HG02973 (cell line): Measurements from ENCODE around the gene ERMARD.

Experiments used
- ATAC-seq: cut with Tn5 transposase; IDR thresholded peaks from one replicate; pipeline ENCODE4 v1.9.1; 2021; ENCODE audit warnings: moderate library complexity; ENCODE audit not compliant: unreplicated experiment

ERMARD gene

GRCh38 chr6:169824021-169824420, 72.6 kb downstream of the ERMARD start:
- no peak for ATAC-seq

DNA sequence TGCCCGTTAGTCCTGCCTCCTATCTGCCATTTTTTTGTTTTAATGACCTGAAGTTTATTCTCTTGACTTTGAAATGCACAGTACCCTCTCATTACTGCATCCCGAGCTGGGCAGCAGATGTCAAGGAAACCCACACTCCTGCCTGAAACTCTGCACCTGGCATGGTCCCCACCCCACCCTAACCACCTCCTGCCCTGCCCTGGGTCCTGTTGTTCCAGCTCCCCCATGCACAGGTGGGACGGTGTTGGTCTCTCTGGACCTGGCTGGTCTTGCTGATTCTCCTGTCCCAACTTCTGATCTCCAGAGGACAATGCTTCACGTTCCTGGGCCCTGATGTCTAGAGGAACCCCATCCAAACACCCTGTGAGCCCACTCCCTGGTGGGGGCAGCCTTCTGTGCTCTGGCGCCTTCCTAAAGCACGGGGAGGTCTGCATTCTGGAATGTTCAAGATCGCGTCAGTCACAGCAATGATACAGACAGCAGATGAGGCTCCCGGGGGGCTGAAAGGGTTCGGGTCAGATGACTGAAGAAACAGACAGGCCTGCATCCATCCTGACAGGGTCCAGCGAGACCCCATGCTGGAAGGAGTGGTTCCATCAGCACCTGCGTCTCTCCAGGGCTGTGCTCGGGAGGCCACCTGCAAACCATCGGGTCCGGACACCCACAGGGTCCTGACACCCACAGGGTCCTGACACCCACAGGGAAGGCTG, 73.6 kb downstream of the ERMARD start:
- no peak for ATAC-seq

DNA sequence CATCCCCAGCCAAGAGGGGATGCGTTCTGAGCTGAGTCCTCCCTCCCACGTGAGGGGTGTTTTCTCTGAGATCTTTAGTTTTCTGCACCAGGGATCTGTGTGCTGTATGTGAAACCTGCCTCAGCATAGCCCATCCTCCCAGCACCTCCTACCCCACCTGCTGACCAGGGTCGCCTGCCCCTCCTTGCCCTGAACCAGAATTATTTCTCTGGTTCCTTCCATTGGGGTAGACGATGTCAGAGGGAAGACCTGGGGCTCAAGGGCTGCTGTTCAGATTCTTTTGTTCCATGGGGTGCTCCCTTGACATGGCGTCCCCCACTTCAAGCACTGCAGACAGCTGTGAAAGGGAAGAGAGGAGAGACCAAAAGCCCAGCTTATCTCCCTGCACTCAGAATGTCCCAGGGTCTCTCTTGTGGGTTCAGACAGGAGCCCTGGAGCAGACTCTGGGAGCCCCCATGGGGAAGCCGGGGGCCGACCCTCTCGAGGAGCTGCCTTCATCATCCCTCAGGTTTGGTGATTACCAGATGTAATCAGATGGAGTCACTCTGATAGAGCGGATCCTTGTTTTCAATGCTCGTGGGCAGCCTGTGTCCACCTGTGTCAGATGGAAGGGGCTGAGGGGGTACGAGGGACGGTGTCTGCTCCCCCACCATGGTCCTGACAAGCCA, 74.3 kb downstream of the ERMARD start:
- no peak for ATAC-seq

- no peak for ATAC-seq
These were observed 75.3 kb downstream of the ERMARD start for GRCh38 chr6:169826697-169827096.

GRCh38 chr6:169827290-169827717, 75.9 kb downstream of the ERMARD start:
- ATAC-seq = no peak

DNA sequence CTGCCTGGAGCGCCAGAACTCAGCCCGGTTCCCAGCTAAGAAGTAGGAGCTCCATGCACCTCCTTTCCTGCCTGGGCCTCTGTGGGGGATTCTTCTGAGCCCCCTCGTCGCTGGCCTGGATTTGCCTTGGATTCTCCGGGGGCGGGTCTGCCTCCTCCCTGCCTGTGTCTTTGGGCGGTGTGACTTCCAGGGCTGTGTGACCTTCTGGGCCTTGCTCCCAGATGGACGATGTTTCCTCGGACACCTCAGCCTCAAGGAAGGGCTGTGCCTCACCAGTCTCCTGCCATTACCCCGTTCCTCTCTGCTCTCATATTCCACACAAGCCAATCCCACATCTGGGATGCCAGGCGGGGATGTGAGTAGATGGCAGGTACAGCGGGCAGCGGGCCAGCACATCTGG, 76.8 kb downstream of the ERMARD start:
- ATAC-seq = no peak

GRCh38 chr6:169829786-169830185, 78.4 kb downstream of the ERMARD start:
- ATAC-seq = no peak

DNA sequence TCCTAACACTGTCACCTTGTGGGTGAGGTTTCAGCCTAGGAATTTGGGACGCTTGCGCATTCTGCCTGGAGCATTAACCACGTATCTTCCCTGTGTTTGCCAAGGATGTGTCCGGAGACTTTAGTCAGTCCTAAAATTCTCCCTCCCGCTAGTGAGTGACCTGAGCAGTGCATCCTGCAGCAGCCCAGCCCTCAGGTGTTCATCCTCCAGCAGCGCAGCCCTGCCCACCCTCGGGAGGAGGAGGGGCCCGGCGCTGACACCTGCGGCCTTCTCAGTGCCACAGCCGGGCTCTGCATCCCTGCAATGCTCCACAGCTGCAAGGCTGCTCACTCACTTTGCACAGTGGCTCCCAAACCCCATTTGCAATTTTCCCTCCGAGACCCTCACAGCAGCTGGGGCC, 79.5 kb downstream of the ERMARD start:
- ATAC-seq = no peak
